Neuronal stem cell (in vitro differentiated cells): ENCODE data around the gene LPGAT1.

Source experiments
- DNase-seq: peaks from one replicate; pipeline ENCODE4 v3.0.0-alpha.2; 2013; ENCODE audit warnings: low spot score
- H2AFZ ChIP-seq: one replicate; pipeline ENCODE4 v1.6.1; 2013; ENCODE audit warnings: mild to moderate bottlenecking, low read length, inconsistent platforms
- H2AK5ac ChIP-seq: 2 replicates; pipeline ENCODE4 v1.6.1; 2013; ENCODE audit warnings: low read depth, mild to moderate bottlenecking, inconsistent platforms, low read length, moderate library complexity, mixed read lengths
- H2BK120ac ChIP-seq: 2 replicates; pipeline ENCODE4 v1.6.1; 2013; ENCODE audit warnings: low read depth, mild to moderate bottlenecking, inconsistent platforms, low read length, moderate library complexity, mixed read lengths
- H2BK12ac ChIP-seq: one replicate; pipeline ENCODE4 v1.6.1; 2013; ENCODE audit warnings: low read length, inconsistent platforms
- H2BK15ac ChIP-seq: 2 replicates; pipeline ENCODE4 v1.6.1; 2013; ENCODE audit warnings: mild to moderate bottlenecking, low read length, inconsistent platforms, mixed read lengths
- H2BK5ac ChIP-seq: one replicate; pipeline ENCODE4 v1.6.1; 2013; ENCODE audit warnings: inconsistent platforms, mild to moderate bottlenecking, low read length, moderate library complexity
- H3K14ac ChIP-seq: one replicate; pipeline ENCODE4 v1.6.1; 2013; ENCODE audit warnings: low read length, inconsistent platforms
- H3K18ac ChIP-seq: 2 replicates; pipeline ENCODE4 v1.6.1; 2013; ENCODE audit warnings: low read length, inconsistent platforms
- H3K23ac ChIP-seq: 2 replicates; pipeline ENCODE4 v1.6.1; 2013; ENCODE audit warnings: low read depth, mild to moderate bottlenecking, mixed read lengths, low read length, inconsistent platforms; ENCODE audit not compliant: poor library complexity
- H3K27ac ChIP-seq: replicated peaks from 3 replicates; pipeline ENCODE4 v1.5.1; 2013; ENCODE audit warnings: low read length, inconsistent platforms
- H3K27me3 ChIP-seq, 3 experiments: 2 replicates each; pipeline ENCODE4 v1.6.1; 2013; ENCODE audit warnings: low read length in 3 of 3, mild to moderate bottlenecking in 2 of 3, inconsistent platforms in 1 of 3, low read depth in 1 of 3, mixed read lengths in 1 of 3, moderate library complexity in 1 of 3; ENCODE audit not compliant: control insufficient read depth in 3 of 3, insufficient read depth in 3 of 3
- H3K36me3 ChIP-seq, 2 donors: replicated peaks in 1 of 2; 2 replicates each; pipeline ENCODE4 v1.6.1; 2013; ENCODE audit warnings: low read length in 2 of 2; ENCODE audit not compliant: control insufficient read depth in 2 of 2, insufficient read depth in 2 of 2
- H3K4ac ChIP-seq: 2 replicates; pipeline ENCODE4 v1.6.1; 2013; ENCODE audit warnings: inconsistent platforms, mild to moderate bottlenecking, low read length, moderate library complexity
- H3K4me1 ChIP-seq, 2 donors: 1 replicate in 1 of 2; 2 replicates in 1 of 2; pipeline ENCODE4 v1.6.1; 2013; ENCODE audit warnings: low read length in 2 of 2, low read depth in 1 of 2; ENCODE audit not compliant: control insufficient read depth in 2 of 2, insufficient read depth in 1 of 2
- H3K4me2 ChIP-seq: one replicate; pipeline ENCODE4 v1.6.1; 2013; ENCODE audit warnings: mild to moderate bottlenecking, low read length, inconsistent platforms; ENCODE audit not compliant: insufficient read depth, poor library complexity, severe bottlenecking
- H3K4me3 ChIP-seq, 2 donors: 2 replicates each; pipeline ENCODE4 v1.5.1; 2013; ENCODE audit warnings: low read length in 2 of 2, mild to moderate bottlenecking in 2 of 2, inconsistent platforms in 1 of 2, moderate library complexity in 1 of 2
- H3K79me1 ChIP-seq: one replicate; pipeline ENCODE4 v1.6.1; 2013; ENCODE audit warnings: low read depth, mild to moderate bottlenecking, inconsistent platforms, low read length, moderate library complexity
- H3K9ac ChIP-seq: one replicate; pipeline ENCODE4 v1.6.1; 2013; ENCODE audit warnings: mild to moderate bottlenecking, low read depth, low read length, inconsistent platforms; ENCODE audit not compliant: poor library complexity
- H3K9me3 ChIP-seq, 2 donors: replicated peaks in 1 of 2; 2 replicates each; pipeline versions ENCODE3 to v1.6.1; 2013; ENCODE audit warnings: low read length in 2 of 2, mild to moderate bottlenecking in 2 of 2, inconsistent platforms in 1 of 2, low read depth in 1 of 2, mixed read lengths in 1 of 2, moderate library complexity in 1 of 2; ENCODE audit not compliant: control insufficient read depth in 2 of 2, insufficient read depth in 1 of 2
- H4K8ac ChIP-seq: one replicate; pipeline ENCODE4 v1.6.1; 2013; ENCODE audit warnings: low read depth, mild to moderate bottlenecking, inconsistent platforms, low read length, moderate library complexity
- H4K91ac ChIP-seq: one replicate; pipeline ENCODE4 v1.6.1; 2013; ENCODE audit warnings: low read length, low read depth, mild to moderate bottlenecking, inconsistent platforms; ENCODE audit not compliant: poor library complexity
- WGBS, 2 donors: extraction: QIAGEN DNeasy Blood & Tissue Kit; methylation state at CpG; one replicate each; pipeline ENCODE4 v1.1.7; 2013; ENCODE audit warnings: missing lambda C conversion rate in 2 of 2, mixed read lengths in 1 of 2; ENCODE audit not compliant: insufficient read length in 2 of 2, insufficient replicate concordance in 1 of 2; ENCODE audit errors: extremely low coverage in 2 of 2; 5-methylcytosine and 5-hydroxymethylcytosine counted together

Gene LPGAT1

GRCh38 chr1:211753649-211754251 lies 76.8 kb downstream of the LPGAT1 start:
- H4K91ac ChIP-seq, result no peak overlapping the region
- H3K9ac ChIP-seq, result no peak overlapping the region
- no peak overlapping the region for H2AFZ ChIP-seq
- H3K36me3 ChIP-seq, result peaks cover 0 to 22% of the 10 kb centered on the region in 2 donors
- no peak overlapping the region for H2BK12ac ChIP-seq
- DNase-seq, result no peak
- H2BK5ac ChIP-seq, result no peak overlapping the region
- H3K27me3 ChIP-seq, result no peaks in the 10 kb centered on the region
- H3K9me3 ChIP-seq, result peaks cover 0 to 6% of the 10 kb centered on the region in 2 donors
- no peak overlapping the region for H3K27ac ChIP-seq
- no peak overlapping the region for H2BK15ac ChIP-seq
- no peaks in the 10 kb centered on the region for H3K79me1 ChIP-seq
- H3K4me2 ChIP-seq, result no peak overlapping the region
- no peak overlapping the region for H3K4ac ChIP-seq
- H3K18ac ChIP-seq, result no peak overlapping the region
- H3K23ac ChIP-seq, result no peak overlapping the region
- H3K4me1 ChIP-seq, result peaks cover 0 to 6% of the 10 kb centered on the region in 2 donors
- H2AK5ac ChIP-seq, result no peak overlapping the region
- no peak overlapping the region for H3K4me3 ChIP-seq
- H2BK120ac ChIP-seq, result no peak overlapping the region
- WGBS, 2 donors, result no CpG with 5 or more reads among the region's 4 CpGs
- no peak overlapping the region for H3K14ac ChIP-seq
- H4K8ac ChIP-seq, result no peak overlapping the region

GRCh38 chr1:211752951-211753486 lies 77.5 kb downstream of the LPGAT1 start:
- no peak overlapping the region for H2BK15ac ChIP-seq
- no peak for DNase-seq
- no peak overlapping the region for H3K9ac ChIP-seq
- H3K27me3 ChIP-seq, result no peaks in the 10 kb centered on the region
- H3K4me1 ChIP-seq, result peaks cover 0 to 6% of the 10 kb centered on the region in 2 donors
- peaks cover 0 to 27% of the 10 kb centered on the region in 2 donors for H3K36me3 ChIP-seq
- no peak overlapping the region for H3K27ac ChIP-seq
- H3K18ac ChIP-seq, result no peak overlapping the region
- no CpG with 5 or more reads among the region's 2 CpGs for WGBS, 2 donors
- H2BK120ac ChIP-seq, result no peak overlapping the region
- no peak overlapping the region for H3K4ac ChIP-seq
- H3K79me1 ChIP-seq, result no peaks in the 10 kb centered on the region
- no peak overlapping the region for H2BK12ac ChIP-seq
- H3K4me3 ChIP-seq, result no peak overlapping the region
- H3K23ac ChIP-seq, result no peak overlapping the region
- H4K8ac ChIP-seq, result no peak overlapping the region
- no peak overlapping the region for H4K91ac ChIP-seq
- H3K9me3 ChIP-seq, result peaks cover 0 to 4% of the 10 kb centered on the region in 2 donors
- no peak overlapping the region for H3K14ac ChIP-seq
- H2AK5ac ChIP-seq, result no peak overlapping the region
- no peak overlapping the region for H2BK5ac ChIP-seq
- H3K4me2 ChIP-seq, result no peak overlapping the region
- H2AFZ ChIP-seq, result no peak overlapping the region

GRCh38 chr1:211752317-211752716 lies 78.2 kb downstream of the LPGAT1 start:
- Histone ChIP-seq H4K8ac (no peak overlapping the region), H2AFZ (no peak overlapping the region), H3K36me3 (peaks cover 0 to 32% of the 10 kb centered on the region in 2 donors), H3K4me1 (peaks cover 0 to 6% of the 10 kb centered on the region in 2 donors), H3K79me1 (no peaks in the 10 kb centered on the region), H2BK5ac (no peak overlapping the region), H3K9me3 (no peaks in the 10 kb centered on the region), H3K4me3 (no peak overlapping the region), H2BK12ac (no peak overlapping the region), H2AK5ac (no peak overlapping the region), H3K4me2 (no peak overlapping the region), H3K18ac (no peak overlapping the region), H3K14ac (no peak overlapping the region), H2BK120ac (no peak overlapping the region), H2BK15ac (no peak overlapping the region), H3K4ac (no peak overlapping the region), H3K23ac (no peak overlapping the region), H4K91ac (no peak overlapping the region), H3K9ac (no peak overlapping the region), H3K27me3 (no peaks in the 10 kb centered on the region), H3K27ac (no peak overlapping the region)
- no peak for DNase-seq
- WGBS, 2 donors, result no CpG with 5 or more reads among the region's 4 CpGs

- Histone ChIP-seq H3K14ac (no peak overlapping the region), H2BK5ac (no peak overlapping the region), H3K9me3 (no peaks in the 10 kb centered on the region), H3K18ac (no peak overlapping the region), H2BK12ac (no peak overlapping the region), H3K9ac (no peak overlapping the region), H3K27ac (no peak overlapping the region), H3K23ac (no peak overlapping the region), H3K27me3 (no peaks in the 10 kb centered on the region), H2AFZ (no peak overlapping the region), H3K4me2 (no peak overlapping the region), H3K4me1 (peaks cover 0 to 6% of the 10 kb centered on the region in 2 donors), H4K91ac (no peak overlapping the region), H2BK120ac (no peak overlapping the region), H3K4me3 (no peak overlapping the region), H3K36me3 (peaks cover 0 to 32% of the 10 kb centered on the region in 2 donors), H4K8ac (no peak overlapping the region), H2AK5ac (no peak overlapping the region), H3K79me1 (no peaks in the 10 kb centered on the region), H3K4ac (no peak overlapping the region), H2BK15ac (no peak overlapping the region)
- WGBS, 2 donors, result no CpG with 5 or more reads among the region's 3 CpGs
- DNase-seq, result no peak
These were observed 79.1 kb downstream of the LPGAT1 start for GRCh38 chr1:211751438-211751837.
